ENCODE measurements around the gene ANGPT4.
A peak's percentile ranks its signal among the peaks of the same experiment; 100 is the strongest.

The ANGPT4 gene

GRCh38 chr20:846894-847278, 69.2 kb downstream of the ANGPT4 start:
- DNase-seq (ENCODE audit: extremely low read depth in 1 of 2, low read depth in 1 of 2) = peak in 1 of 2 donors; percentile 47

GRCh38 chr20:845941-846893, 69.9 kb downstream of the ANGPT4 start:
- no peak for DNase-seq (ENCODE audit: extremely low read depth in 1 of 2, low read depth in 1 of 2)

- no peak for DNase-seq (ENCODE audit: extremely low read depth in 1 of 2, low read depth in 1 of 2)
Measured at GRCh38 chr20:845226-845868, 70.8 kb downstream of the ANGPT4 start.

GRCh38 chr20:844473-845225, 71.5 kb downstream of the ANGPT4 start:
- DNase-seq (ENCODE audit: extremely low read depth in 1 of 2, low read depth in 1 of 2) = peak; percentile 79 to 80

- no peak for DNase-seq (ENCODE audit: extremely low read depth in 1 of 2, low read depth in 1 of 2)
Measured at GRCh38 chr20:843912-844311, 72.2 kb downstream of the ANGPT4 start.

- DNase-seq (ENCODE audit: extremely low read depth in 1 of 2, low read depth in 1 of 2) = no peak
Measured at GRCh38 chr20:842547-842940, 73.6 kb downstream of the ANGPT4 start.

GRCh38 chr20:841568-842546, 74.3 kb downstream of the ANGPT4 start:
- no peak for DNase-seq (ENCODE audit: extremely low read depth in 1 of 2, low read depth in 1 of 2)

GRCh38 chr20:840858-841567, 75.1 kb downstream of the ANGPT4 start:
- DNase-seq (ENCODE audit: extremely low read depth in 1 of 2, low read depth in 1 of 2) = no peak

GRCh38 chr20:840503-840857, 75.7 kb downstream of the ANGPT4 start:
- no peak for DNase-seq (ENCODE audit: extremely low read depth in 1 of 2, low read depth in 1 of 2)

GRCh38 chr20:839626-840025, 76.5 kb downstream of the ANGPT4 start:
- DNase-seq (ENCODE audit: extremely low read depth in 1 of 2, low read depth in 1 of 2) = no peak

GRCh38 chr20:839015-839414, 77.1 kb downstream of the ANGPT4 start:
- no peak for DNase-seq (ENCODE audit: extremely low read depth in 1 of 2, low read depth in 1 of 2)

- DNase-seq (ENCODE audit: extremely low read depth in 1 of 2, low read depth in 1 of 2) = no peak
Measured at GRCh38 chr20:836190-836589, 79.9 kb downstream of the ANGPT4 start.

GRCh38 chr20:835608-836045, 80.5 kb downstream of the ANGPT4 start:
- DNase-seq (ENCODE audit: extremely low read depth in 1 of 2, low read depth in 1 of 2) = no peak

- no peak for DNase-seq (ENCODE audit: extremely low read depth in 1 of 2, low read depth in 1 of 2)
Measured at GRCh38 chr20:834151-834746, 81.9 kb downstream of the ANGPT4 start.

- DNase-seq (ENCODE audit: extremely low read depth in 1 of 2, low read depth in 1 of 2) = peak; percentile 86 to 93
Measured at GRCh38 chr20:833450-834150, 82.5 kb downstream of the ANGPT4 start, which contains the start of gene FAM110A. TSS of gene FAM110A (plus strand) at chr20:833715. CDS start at chr20:844805, 11,090 bp downstream.

- DNase-seq (ENCODE audit: extremely low read depth in 1 of 2, low read depth in 1 of 2) = no peak
Measured at GRCh38 chr20:833121-833449, 83.0 kb downstream of the ANGPT4 start.

- DNase-seq (ENCODE audit: extremely low read depth in 1 of 2, low read depth in 1 of 2) = no peak
Measured at GRCh38 chr20:831956-832355, 84.2 kb downstream of the ANGPT4 start.

- no peak for DNase-seq (ENCODE audit: extremely low read depth in 1 of 2, low read depth in 1 of 2)
Measured at GRCh38 chr20:831251-831650, 84.9 kb downstream of the ANGPT4 start.

Data from activated CD8-positive, alpha-beta memory T cell treated with anti-CD3 and anti-CD28 coated beads for 1 hour (primary cell).